HCT116 (cell line): ENCODE data around the gene ZNF845. TPM values are rescaled to one million over a fixed set of nuclear protein-coding genes. Genes with fewer than 3 reads are reported as not detected.

ENCODE experiments used
- ATAC-seq: fragments of 200-7000 bp; cut with Tn5 transposase; 2 replicates; pipeline ENCODE4 v1.9.1; 2020; ENCODE audit warnings: mild to moderate bottlenecking, moderate library complexity
- BruUV-seq: library from RNA; stranded (reverse); fragments of 400-500 nt; replicated peaks from 2 replicates; lab custom pipeline; 2021; lab: Mats Ljungman, UMichigan
- CTCF ChIA-PET: fragments of 300-600 bp; sonication (Branson Sonifier 250); formaldehyde crosslinking; loops from one replicate; lab custom pipeline; 2021; ENCODE audit warnings: antibody characterized with exemption; lab: Charles Lee
- POLR2A ChIA-PET: fragments of 300-600, 350-600 bp; sonication (Branson Sonifier 250); formaldehyde crosslinking; loops from one replicate; lab custom pipeline; 2021; ENCODE audit warnings: antibody characterized with exemption; lab: Charles Lee
- RAD21 ChIA-PET, 2 experiments: fragments of 300-600 bp; sonication (Branson Sonifier 250); formaldehyde crosslinking; loops; one replicate each; lab custom pipeline; 2023; ENCODE audit warnings: low total read pairs in 2 of 2; ENCODE audit not compliant: uncharacterized antibody in 2 of 2, unreplicated experiment in 2 of 2, low non-redundant PET in 1 of 2; lab: Charles Lee
- DNase-seq: peaks from one replicate; pipeline ENCODE4 v3.0.0-alpha.2; 2010; ENCODE audit warnings: low read depth, low spot score
- H2AFZ ChIP-seq: fragments of 200-600 bp; shearing (Covaris generic), sonication (generic); 2 replicates; pipeline ENCODE4 v1.6.1; 2017; ENCODE audit warnings: low read depth, mixed run types, mixed read lengths, antibody characterized with exemption, low read length; ENCODE audit not compliant: poor library complexity, severe bottlenecking
- H3K27ac ChIP-seq: 2 replicates; pipeline ENCODE4 v1.5.1; 2012; ENCODE audit warnings: low read depth, low read length
- H3K27me3 ChIP-seq: fragments of 200-600 bp; sonication (generic); 2 replicates; pipeline ENCODE4 v1.6.1; 2016; ENCODE audit warnings: mixed run types, low read length, mixed read lengths; ENCODE audit not compliant: insufficient read depth
- H3K36me3 ChIP-seq, 2 experiments: fragments of 200-500 bp in 1 of 2; fragments of 200-600 bp in 1 of 2; sonication (Bioruptor generic) in 1 of 2; sonication (generic) in 1 of 2; 2 replicates each; pipeline versions ENCODE4 v1.5.1 to v1.6.1; 2014 to 2016; ENCODE audit warnings: low read length in 2 of 2, inconsistent platforms in 1 of 2, mixed read lengths in 1 of 2, mixed run types in 1 of 2; ENCODE audit not compliant: insufficient read depth in 2 of 2, control insufficient read depth in 1 of 2
- H3K4me1 ChIP-seq, 2 experiments: fragments of 200-600 bp in 1 of 2; sonication (generic) in 1 of 2; 2 replicates each; pipeline versions ENCODE4 v1.5.1 to v1.6.1; 2012 to 2017; ENCODE audit warnings: low read length in 2 of 2, inconsistent platforms in 1 of 2, mild to moderate bottlenecking in 1 of 2, mixed read lengths in 1 of 2, mixed run types in 1 of 2, moderate library complexity in 1 of 2; ENCODE audit not compliant: insufficient read depth in 2 of 2, control insufficient read depth in 1 of 2
- H3K4me2 ChIP-seq: fragments of 200-600 bp; sonication (generic); 2 replicates; pipeline ENCODE4 v1.6.1; 2017; ENCODE audit warnings: mixed run types, low read length, mixed read lengths
- H3K4me3 ChIP-seq, 2 experiments: fragments of 200-600 bp in 1 of 2; sonication (generic) in 1 of 2; replicated peaks in 1 of 2; 2 replicates each; pipeline ENCODE4 v1.5.1; 2011 to 2016; ENCODE audit warnings: low read length in 2 of 2, control low read depth in 1 of 2, low read depth in 1 of 2, mild to moderate bottlenecking in 1 of 2, mixed read lengths in 1 of 2, mixed run types in 1 of 2
- H3K79me2 ChIP-seq: fragments of 200-600 bp; sonication (generic); 2 replicates; pipeline ENCODE4 v1.6.1; 2017; ENCODE audit warnings: mild to moderate bottlenecking, mixed run types, low read length, moderate library complexity, mixed read lengths; ENCODE audit not compliant: insufficient read depth
- H3K9ac ChIP-seq: fragments of 200-600 bp; sonication (generic); 2 replicates; pipeline ENCODE4 v1.6.1; 2016; ENCODE audit warnings: low read length, mixed read lengths
- H3K9me2 ChIP-seq: fragments of 200-600 bp; sonication (generic), shearing (Covaris generic); 2 replicates; pipeline ENCODE4 v1.6.1; 2017; ENCODE audit warnings: mixed run types, mild to moderate bottlenecking, moderate library complexity; ENCODE audit not compliant: insufficient read depth
- H3K9me3 ChIP-seq, 2 experiments: fragments of 200-500 bp in 1 of 2; fragments of 200-600 bp in 1 of 2; sonication (Bioruptor generic) in 1 of 2; sonication (generic) in 1 of 2; 2 replicates each; pipeline ENCODE4 v1.6.1; 2014 to 2017; ENCODE audit warnings: low read length in 2 of 2, mixed read lengths in 2 of 2, inconsistent platforms in 1 of 2, low read depth in 1 of 2, mild to moderate bottlenecking in 1 of 2, mixed run types in 1 of 2, moderate library complexity in 1 of 2; ENCODE audit not compliant: control insufficient read depth in 1 of 2, insufficient read depth in 1 of 2
- H4K20me1 ChIP-seq: fragments of 200-600 bp; sonication (generic), shearing (Covaris generic); 2 replicates; pipeline ENCODE4 v1.6.1; 2017; ENCODE audit warnings: mixed run types, mild to moderate bottlenecking, moderate library complexity; ENCODE audit not compliant: insufficient read depth
- CBX3 ChIP-seq: IDR thresholded peaks from 2 replicates; pipeline ENCODE4 v1.6.1; 2012; ENCODE audit warnings: low read depth
- EGR1 ChIP-seq: IDR thresholded peaks from 2 replicates; pipeline ENCODE4 v1.6.1; 2012; ENCODE audit warnings: low read depth
- ELF1 ChIP-seq: IDR thresholded peaks from 2 replicates; pipeline ENCODE4 v1.6.1; 2012; ENCODE audit warnings: low read depth, borderline replicate concordance
- EZH2phosphoT487 ChIP-seq: fragments of 200-600 bp; IDR thresholded peaks from 2 replicates; pipeline ENCODE4 v1.6.1; 2018; ENCODE audit warnings: antibody characterized with exemption, borderline replicate concordance
- SP1 ChIP-seq: IDR thresholded peaks from 2 replicates; pipeline ENCODE4 v1.6.1; 2012; ENCODE audit warnings: low read depth
- YY1 ChIP-seq: IDR thresholded peaks from 2 replicates; pipeline ENCODE4 v1.6.1; 2011; ENCODE audit warnings: low read length, low read depth, moderate library complexity, mild to moderate bottlenecking; ENCODE audit not compliant: insufficient replicate concordance; ENCODE audit errors: extremely low read depth
- ZNF274 ChIP-seq: fragments of 200-500 bp; sonication (Bioruptor generic); IDR thresholded peaks from 2 replicates; pipeline ENCODE4 v1.6.1; 2014; ENCODE audit warnings: mild to moderate bottlenecking, low read depth, low read length, inconsistent platforms
- intact Hi-C: fragments of 100-400 bp; cut with micrococcal nuclease; formaldehyde crosslinking; loops from 2 replicates; pipeline ENCODE4 v1.10.0; 2022
- total RNA-seq: library from RNA; stranded (reverse); gene quantifications from one replicate; pipeline ENCODE4 v1.2.1, GENCODE V29; 2021; ENCODE audit not compliant: unreplicated experiment
- TF ChIP-seq, protein P1 (sequence below): IDR thresholded peaks from 2 replicates; pipeline ENCODE4 v1.6.1; 2012
- TF ChIP-seq, protein P2 (sequence below): IDR thresholded peaks from 2 replicates; pipeline ENCODE4 v1.6.1; 2012; ENCODE audit warnings: low read depth
- TF ChIP-seq, protein P3 (sequence below): IDR thresholded peaks from 2 replicates; pipeline ENCODE4 v1.6.1; 2011; ENCODE audit warnings: mild to moderate bottlenecking, low read length, moderate library complexity; ENCODE audit not compliant: insufficient replicate concordance; ENCODE audit errors: extremely low read depth
- TF ChIP-seq, protein P4 (sequence below), 3 experiments: fragments of 200-600 bp in 1 of 3; sonication (generic) in 1 of 3; IDR thresholded peaks in 2 of 3; conservative IDR thresholded peaks in 1 of 3; 2 replicates each; pipeline ENCODE4 v1.5.1; 2012 to 2017; ENCODE audit warnings: low read depth in 2 of 3, low read length in 2 of 3, antibody characterized with exemption in 1 of 3, borderline replicate concordance in 1 of 3, control low read depth in 1 of 3, mild to moderate bottlenecking in 1 of 3, mixed read lengths in 1 of 3, mixed run types in 1 of 3, moderate library complexity in 1 of 3; ENCODE audit not compliant: insufficient read depth in 1 of 3
- TF ChIP-seq, protein P5 (sequence below): IDR thresholded peaks from 2 replicates; pipeline ENCODE4 v1.6.1; 2012

ZNF845 gene
- total RNA-seq, 1 experiment from 2014 or later = 5.4 TPM

DNA sequence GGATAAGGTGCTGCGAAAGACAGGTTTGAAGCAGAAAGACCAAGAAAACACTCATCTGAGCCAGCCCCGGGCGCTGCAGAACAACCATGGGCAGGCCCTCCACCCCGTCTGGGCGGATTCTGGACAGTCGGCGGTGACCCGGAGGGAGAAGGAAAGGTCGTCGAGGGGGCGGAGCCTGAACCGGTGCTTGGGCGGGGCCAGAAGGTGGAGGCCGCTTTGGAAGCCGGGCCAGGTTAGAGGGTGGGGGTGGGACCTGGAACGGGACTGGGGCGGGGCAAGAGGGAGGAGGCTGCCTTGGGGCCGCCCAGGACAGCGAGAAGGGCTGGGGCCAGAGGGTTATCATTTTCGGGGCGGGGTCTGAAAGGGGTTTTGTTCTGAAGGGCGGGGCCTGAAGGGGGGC, 56.4 kb downstream of the ZNF845 start (continued):
- TF ChIP-seq, protein P1, sequence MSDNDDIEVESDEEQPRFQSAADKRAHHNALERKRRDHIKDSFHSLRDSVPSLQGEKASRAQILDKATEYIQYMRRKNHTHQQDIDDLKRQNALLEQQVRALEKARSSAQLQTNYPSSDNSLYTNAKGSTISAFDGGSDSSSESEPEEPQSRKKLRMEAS = no peak
- TF ChIP-seq SP1 (no peak), ZNF274 (no peak)

DNA sequence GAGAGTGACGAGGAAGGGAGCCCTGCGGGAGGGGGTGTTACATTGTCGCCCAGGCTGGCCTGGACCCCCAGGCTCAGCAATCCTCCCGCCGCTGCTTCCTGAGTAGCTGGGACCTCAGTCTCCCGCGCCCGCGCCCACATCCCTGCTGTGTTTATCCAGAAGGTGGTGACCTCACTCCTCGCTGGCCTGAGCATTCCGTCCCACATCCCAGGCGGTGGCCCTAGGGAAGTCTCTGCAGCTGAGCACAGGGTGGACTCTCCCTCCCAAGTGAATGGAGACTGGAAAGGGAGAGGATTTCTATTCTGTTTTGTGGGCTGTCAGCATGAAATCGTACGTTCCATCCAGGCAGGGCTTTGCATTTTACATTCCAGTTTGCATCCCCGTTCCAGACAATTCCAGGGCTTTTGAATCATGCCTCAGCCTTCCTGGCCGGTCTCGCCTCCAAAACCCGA, 61.0 kb downstream of the ZNF845 start:
- Histone ChIP-seq H3K79me2 (peaks cover 10% of the 10 kb centered on the region; the same call in 1 of the 2 replicates), H4K20me1 (no peaks in the 10 kb centered on the region), H3K27me3 (no peaks in the 10 kb centered on the region), H3K9ac (no peak overlapping the region), H3K4me3 (peak overlapping the region in 1 of 2 experiments; percentile 85; a peak in 2 of 4 replicates), H3K36me3 (peaks cover 3% of the 10 kb centered on the region in 2 experiments; a peak in 2 of 4 replicates), H3K4me1 (peaks cover 0 to 4% of the 10 kb centered on the region in 2 experiments; a peak in 1 of 4 replicates), H2AFZ (no peak overlapping the region), H3K9me3 (peaks cover 0 to 4% of the 10 kb centered on the region in 2 experiments; a peak in 2 of 4 replicates), H3K9me2 (no peaks in the 10 kb centered on the region), H3K4me2 (peak overlapping the region; percentile 94), H3K27ac (no peak overlapping the region)
- intact Hi-C loops = no loop called here
- CTCF ChIA-PET = no interaction called here
- RAD21 ChIA-PET = no interaction called here
- POLR2A ChIA-PET = no interaction called here
- no peak for DNase-seq
- TF ChIP-seq YY1 (no peak), ELF1 (no peak), ZNF274 (no peak), EGR1 (no peak), CBX3 (no peak), EZH2phosphoT487 (no peak), SP1 (no peak)
- TF ChIP-seq, protein P2, sequence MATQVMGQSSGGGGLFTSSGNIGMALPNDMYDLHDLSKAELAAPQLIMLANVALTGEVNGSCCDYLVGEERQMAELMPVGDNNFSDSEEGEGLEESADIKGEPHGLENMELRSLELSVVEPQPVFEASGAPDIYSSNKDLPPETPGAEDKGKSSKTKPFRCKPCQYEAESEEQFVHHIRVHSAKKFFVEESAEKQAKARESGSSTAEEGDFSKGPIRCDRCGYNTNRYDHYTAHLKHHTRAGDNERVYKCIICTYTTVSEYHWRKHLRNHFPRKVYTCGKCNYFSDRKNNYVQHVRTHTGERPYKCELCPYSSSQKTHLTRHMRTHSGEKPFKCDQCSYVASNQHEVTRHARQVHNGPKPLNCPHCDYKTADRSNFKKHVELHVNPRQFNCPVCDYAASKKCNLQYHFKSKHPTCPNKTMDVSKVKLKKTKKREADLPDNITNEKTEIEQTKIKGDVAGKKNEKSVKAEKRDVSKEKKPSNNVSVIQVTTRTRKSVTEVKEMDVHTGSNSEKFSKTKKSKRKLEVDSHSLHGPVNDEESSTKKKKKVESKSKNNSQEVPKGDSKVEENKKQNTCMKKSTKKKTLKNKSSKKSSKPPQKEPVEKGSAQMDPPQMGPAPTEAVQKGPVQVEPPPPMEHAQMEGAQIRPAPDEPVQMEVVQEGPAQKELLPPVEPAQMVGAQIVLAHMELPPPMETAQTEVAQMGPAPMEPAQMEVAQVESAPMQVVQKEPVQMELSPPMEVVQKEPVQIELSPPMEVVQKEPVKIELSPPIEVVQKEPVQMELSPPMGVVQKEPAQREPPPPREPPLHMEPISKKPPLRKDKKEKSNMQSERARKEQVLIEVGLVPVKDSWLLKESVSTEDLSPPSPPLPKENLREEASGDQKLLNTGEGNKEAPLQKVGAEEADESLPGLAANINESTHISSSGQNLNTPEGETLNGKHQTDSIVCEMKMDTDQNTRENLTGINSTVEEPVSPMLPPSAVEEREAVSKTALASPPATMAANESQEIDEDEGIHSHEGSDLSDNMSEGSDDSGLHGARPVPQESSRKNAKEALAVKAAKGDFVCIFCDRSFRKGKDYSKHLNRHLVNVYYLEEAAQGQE = no peak
- TF ChIP-seq, protein P3, sequence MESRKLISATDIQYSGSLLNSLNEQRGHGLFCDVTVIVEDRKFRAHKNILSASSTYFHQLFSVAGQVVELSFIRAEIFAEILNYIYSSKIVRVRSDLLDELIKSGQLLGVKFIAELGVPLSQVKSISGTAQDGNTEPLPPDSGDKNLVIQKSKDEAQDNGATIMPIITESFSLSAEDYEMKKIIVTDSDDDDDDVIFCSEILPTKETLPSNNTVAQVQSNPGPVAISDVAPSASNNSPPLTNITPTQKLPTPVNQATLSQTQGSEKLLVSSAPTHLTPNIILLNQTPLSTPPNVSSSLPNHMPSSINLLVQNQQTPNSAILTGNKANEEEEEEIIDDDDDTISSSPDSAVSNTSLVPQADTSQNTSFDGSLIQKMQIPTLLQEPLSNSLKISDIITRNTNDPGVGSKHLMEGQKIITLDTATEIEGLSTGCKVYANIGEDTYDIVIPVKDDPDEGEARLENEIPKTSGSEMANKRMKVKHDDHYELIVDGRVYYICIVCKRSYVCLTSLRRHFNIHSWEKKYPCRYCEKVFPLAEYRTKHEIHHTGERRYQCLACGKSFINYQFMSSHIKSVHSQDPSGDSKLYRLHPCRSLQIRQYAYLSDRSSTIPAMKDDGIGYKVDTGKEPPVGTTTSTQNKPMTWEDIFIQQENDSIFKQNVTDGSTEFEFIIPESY = no peak
- TF ChIP-seq, protein P1 = no peak
- TF ChIP-seq, protein P4, sequence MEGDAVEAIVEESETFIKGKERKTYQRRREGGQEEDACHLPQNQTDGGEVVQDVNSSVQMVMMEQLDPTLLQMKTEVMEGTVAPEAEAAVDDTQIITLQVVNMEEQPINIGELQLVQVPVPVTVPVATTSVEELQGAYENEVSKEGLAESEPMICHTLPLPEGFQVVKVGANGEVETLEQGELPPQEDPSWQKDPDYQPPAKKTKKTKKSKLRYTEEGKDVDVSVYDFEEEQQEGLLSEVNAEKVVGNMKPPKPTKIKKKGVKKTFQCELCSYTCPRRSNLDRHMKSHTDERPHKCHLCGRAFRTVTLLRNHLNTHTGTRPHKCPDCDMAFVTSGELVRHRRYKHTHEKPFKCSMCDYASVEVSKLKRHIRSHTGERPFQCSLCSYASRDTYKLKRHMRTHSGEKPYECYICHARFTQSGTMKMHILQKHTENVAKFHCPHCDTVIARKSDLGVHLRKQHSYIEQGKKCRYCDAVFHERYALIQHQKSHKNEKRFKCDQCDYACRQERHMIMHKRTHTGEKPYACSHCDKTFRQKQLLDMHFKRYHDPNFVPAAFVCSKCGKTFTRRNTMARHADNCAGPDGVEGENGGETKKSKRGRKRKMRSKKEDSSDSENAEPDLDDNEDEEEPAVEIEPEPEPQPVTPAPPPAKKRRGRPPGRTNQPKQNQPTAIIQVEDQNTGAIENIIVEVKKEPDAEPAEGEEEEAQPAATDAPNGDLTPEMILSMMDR (IDR thresholded peaks at IDR 0.05 in 2 of 3, conservative IDR thresholded peaks at IDR 0.05 in 1 of 3; ENCODE audit: borderline replicate concordance in 1 of 3, insufficient read depth in 1 of 3, low read depth in 2 of 3, low read length in 2 of 3) = no peak
- TF ChIP-seq, protein P5, sequence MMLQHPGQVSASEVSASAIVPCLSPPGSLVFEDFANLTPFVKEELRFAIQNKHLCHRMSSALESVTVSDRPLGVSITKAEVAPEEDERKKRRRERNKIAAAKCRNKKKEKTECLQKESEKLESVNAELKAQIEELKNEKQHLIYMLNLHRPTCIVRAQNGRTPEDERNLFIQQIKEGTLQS = no peak
- ATAC-seq = peak; percentile 7
- no TSS peak for BruUV-seq
